Measurements from ENCODE around the gene ADAM17. TPM values are rescaled to one million over a fixed set of nuclear protein-coding genes. Genes with fewer than 3 reads are reported as not detected.

The ADAM17 gene
- total and polyA plus RNA-seq, 10 of the 15 experiments (the other 5 are each of a cell fraction or from before 2014, with no cell fraction given), result 2.3 to 18.5 (median 13.4) TPM

- WGBS (ENCODE audit: insufficient coverage, insufficient replicate concordance, low lambda C conversion rate, missing lambda C conversion rate), result 0% methylated on average over 1 of the region's 1 CpG
- no peak for FAIRE-seq
- 0 out of 2 replicates have a peak overlapping the region, but pooled peaks have one; percentile 14 for H3K27ac ChIP-seq (ENCODE audit: control insufficient read depth, insufficient read depth)
These were observed 20.5 kb downstream of the ADAM17 start for GRCh38 chr2:9535177-9535576.

More at GRCh38 chr2:9535177-9535576, 20.5 kb downstream of the ADAM17 start:
- TF ChIP-seq HDGF (IDR thresholded peaks at IDR 0.05), result no peak
- no peak for TF ChIP-seq FOS (IDR thresholded peaks at IDR 0.05; ENCODE audit: borderline replicate concordance, extremely low read depth, insufficient read length)
- TF ChIP-seq NR2C1 (IDR thresholded peaks at IDR 0.05), result no peak
- no peak for TF ChIP-seq SKIL (IDR thresholded peaks at IDR 0.05; ENCODE audit: low read depth, poor library complexity, severe bottlenecking)
- TF ChIP-seq ZNF207 (IDR thresholded peaks at IDR 0.05; ENCODE audit: borderline replicate concordance), result no peak
- TF ChIP-seq ZNF687 (IDR thresholded peaks at IDR 0.05), result no peak
- TF ChIP-seq HCFC1 (IDR thresholded peaks at IDR 0.05; ENCODE audit: low read length), result no peak
- TF ChIP-seq SMC3 (IDR thresholded peaks at IDR 0.05; ENCODE audit: borderline replicate concordance, low read length), result no peak
- peak in 1 of 2 experiments; percentile 19; a peak in 2 of 4 replicates for TF ChIP-seq IKZF2 (IDR thresholded peaks at IDR 0.05)
- TF ChIP-seq E2F4 (IDR thresholded peaks at IDR 0.05; ENCODE audit: low read depth, low read length), result no peak
- 0 out of 2 replicates have a peak, but pooled peaks have one; percentile 41 for TF ChIP-seq NFIC (IDR thresholded peaks at IDR 0.05; ENCODE audit: low read depth, low read length)
- peak; percentile 68 for TF ChIP-seq RUNX3 (IDR thresholded peaks at IDR 0.05; ENCODE audit: low read length)
- no peak for TF ChIP-seq PAX8 (IDR thresholded peaks at IDR 0.05)
- TF ChIP-seq MTA3 (IDR thresholded peaks at IDR 0.05; ENCODE audit: borderline replicate concordance, low read length), result no peak
- TF ChIP-seq RFX5 (IDR thresholded peaks at IDR 0.05; ENCODE audit: low read depth, low read length), result no peak
- in situ Hi-C loops (cut with MboI) (no loop called here), intact Hi-C loops (cut with micrococcal nuclease; ENCODE audit: unreplicated experiment) (no loop called here)
- Histone ChIP-seq H2AFZ (ENCODE audit: control insufficient read depth, low read depth, low read length) (no peak overlapping the region), H4K20me1 (ENCODE audit: control insufficient read depth, insufficient read depth) (no peaks in the 10 kb centered on the region), H3K27me3 (replicated peaks in 1 of 2; ENCODE audit: control insufficient read depth in 2 of 2, insufficient read depth in 2 of 2, low read length in 1 of 2) (no peaks in the 10 kb centered on the region), H3K9ac (ENCODE audit: control insufficient read depth, insufficient read depth, low read length) (no peak overlapping the region), H3K4me3 (no peak overlapping the region), H3K4me1 (ENCODE audit: control insufficient read depth, insufficient read depth, low read length) (peaks cover 13% of the 10 kb centered on the region; the same call in 1 of the 2 replicates), H3K9me3 (replicated peaks; ENCODE audit: control insufficient read depth, insufficient read depth, low read length) (no peaks in the 10 kb centered on the region), H3K79me2 (ENCODE audit: control insufficient read depth, insufficient read depth, low read length) (peaks cover 9% of the 10 kb centered on the region), H3K36me3 (ENCODE audit: control insufficient read depth in 2 of 2, insufficient read depth in 2 of 2, low read length in 1 of 2) (peaks cover 0 to 3% of the 10 kb centered on the region in 2 experiments; a peak in 2 of 4 replicates), H3K4me2 (ENCODE audit: control insufficient read depth, insufficient read depth) (no peak overlapping the region)
- ChIA-PET RAD21 (ENCODE audit: unreplicated experiment) (interaction anchor here (0.6 to 7.2 kb wide), 7 partner anchors 8 to 113 kb away, joined by 3 to 54 read pairs (median 3); partner anchors contain the start of gene ADAM17), POLR2A (interaction anchor here (0.6 to 6.9 kb wide), 4 partner anchors 14 to 53 kb away, joined by 4 to 64 read pairs (median 29); partner anchors contain the start of gene ADAM17), CTCF (interaction anchor here (0.7 to 3.5 kb wide), 6 partner anchors 8 to 407 kb away, joined by 3 to 15 read pairs (median 6); partner anchors contain the start of gene ADAM17), SMC1A (ENCODE audit: uncharacterized antibody, unreplicated experiment) (interaction anchor here (0.7 to 10.6 kb wide), 10 partner anchors 9 to 205 kb away, joined by 3 to 152 read pairs (median 4); partner anchors contain the start of gene ADAM17)
- DNase-seq (ENCODE audit: low read depth, low spot score) (no peak), ATAC-seq (peak; percentile 46)
- BruUV-seq (replicated peaks), result no TSS peak

Data from GM12878 (cell line).